Fibroblast of skin of right quadriceps (primary cell): ENCODE data around the gene CDO1.
"Not testable (repeated sequence)": the region's sequence is repeated elsewhere in the genome, so short reads cannot be mapped to it uniquely, and the experiment has no call there.

ENCODE experiments used
- DNase-seq: peaks from one replicate; pipeline ENCODE4 v3.0.0-alpha.2; 2013

Gene CDO1

GRCh38 chr5:115825948-115826347 lies 9.5 kb upstream of the CDO1 start:
- no peak for DNase-seq

GRCh38 chr5:115824983-115825382 lies 8.5 kb upstream of the CDO1 start:
- DNase-seq = not testable (repeated sequence)

DNA sequence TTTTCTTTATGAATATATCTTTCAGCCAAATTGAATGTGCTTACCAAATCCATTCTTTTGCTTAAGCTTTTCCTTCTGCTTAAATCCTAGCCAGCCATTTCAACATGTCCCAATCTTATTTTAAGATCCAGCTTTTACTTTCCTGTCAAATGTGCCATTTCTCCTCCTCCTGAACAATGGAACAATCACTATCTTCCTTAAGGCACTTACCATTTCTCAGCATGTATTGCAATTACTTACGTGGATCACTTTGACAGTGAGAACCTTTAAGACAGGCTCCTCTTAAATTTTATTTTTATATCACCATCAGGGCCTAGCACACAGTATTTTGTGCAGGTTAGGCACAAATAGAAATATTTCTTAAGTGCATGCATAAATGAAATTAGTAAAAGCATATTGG lies 4.4 kb upstream of the CDO1 start:
- DNase-seq = no peak

DNA sequence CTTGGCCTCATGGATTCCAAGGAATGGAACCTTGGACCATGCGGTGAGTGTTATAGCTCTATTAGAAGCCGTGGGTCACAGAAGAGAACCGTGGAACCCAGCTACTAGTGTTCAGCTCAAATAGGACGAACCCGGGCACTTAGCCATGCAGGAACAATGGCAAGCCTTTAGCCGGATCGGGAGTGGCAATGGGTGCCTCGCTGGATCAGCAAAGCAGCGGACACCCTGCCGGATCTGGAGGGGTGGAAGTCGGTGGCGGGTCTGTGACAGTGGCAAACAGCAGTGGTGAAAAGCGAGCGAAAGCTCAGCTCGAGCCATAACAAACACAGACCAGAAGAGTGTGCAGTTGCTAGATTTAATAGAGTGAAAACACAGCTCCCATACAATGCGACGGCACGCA lies 2.4 kb upstream of the CDO1 start:
- DNase-seq = no peak

- no peak for DNase-seq
These were observed 927 bp upstream of the CDO1 start for GRCh38 chr5:115817386-115817785.

DNA sequence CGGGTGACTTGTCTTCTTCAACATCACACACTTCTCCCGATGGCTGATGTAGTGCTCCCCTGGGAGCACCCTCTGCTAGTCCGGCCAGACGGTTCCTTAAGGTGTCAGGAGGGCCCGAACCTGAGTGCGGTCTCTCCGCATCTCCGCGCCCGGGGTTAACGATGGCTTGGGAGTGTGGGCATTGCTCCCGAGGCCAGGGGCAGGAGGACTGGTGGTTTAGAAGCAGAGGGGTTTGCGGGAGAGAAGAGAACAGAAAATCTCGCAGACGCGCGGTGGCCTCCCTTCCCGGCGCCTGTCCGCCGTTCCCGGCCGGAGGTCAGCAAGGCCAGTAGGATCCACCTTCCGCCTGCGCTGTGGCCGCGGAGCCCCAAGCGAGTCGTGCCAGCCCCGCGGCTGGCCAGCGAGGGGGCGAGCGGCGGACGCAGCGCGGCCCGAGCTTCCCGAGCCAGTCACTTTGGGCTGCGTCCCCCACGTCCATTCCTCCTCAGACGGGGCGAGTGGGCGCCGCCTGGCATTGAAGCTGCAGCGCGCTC lies 700 bp downstream of the CDO1 start:
- no peak for DNase-seq

DNA sequence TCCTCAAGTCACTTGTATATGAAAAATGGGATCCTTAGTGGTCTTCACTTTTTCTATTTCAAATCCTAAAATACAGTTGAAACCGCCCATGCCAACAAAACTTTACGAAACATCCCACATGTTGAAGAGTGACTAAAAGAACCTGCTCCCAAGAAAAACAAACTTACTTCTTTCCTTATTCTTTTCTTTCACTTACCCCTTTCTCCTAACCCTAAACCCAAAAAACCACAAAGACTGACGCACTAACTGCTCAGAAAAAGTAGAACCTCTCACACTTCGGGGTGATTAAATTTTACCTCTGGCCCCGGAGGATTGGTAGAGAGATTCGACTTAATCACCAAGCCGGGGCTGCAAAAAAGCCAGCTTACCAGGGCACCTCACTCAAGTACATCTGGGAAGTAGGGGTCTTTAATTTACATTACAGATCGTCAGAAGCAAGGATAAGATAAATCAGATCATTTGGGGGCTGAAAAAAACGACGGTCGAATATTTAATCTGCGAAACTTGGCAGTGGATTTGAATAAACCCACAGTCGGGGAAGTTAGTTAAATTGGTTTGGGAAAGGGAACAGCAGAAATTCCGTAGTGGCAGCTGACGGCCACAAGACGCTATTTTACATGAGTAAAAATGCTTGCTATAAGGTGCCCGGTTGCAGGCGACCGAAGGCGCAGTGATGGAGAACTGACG lies 1.3 kb downstream of the CDO1 start:
- DNase-seq = no peak

DNA sequence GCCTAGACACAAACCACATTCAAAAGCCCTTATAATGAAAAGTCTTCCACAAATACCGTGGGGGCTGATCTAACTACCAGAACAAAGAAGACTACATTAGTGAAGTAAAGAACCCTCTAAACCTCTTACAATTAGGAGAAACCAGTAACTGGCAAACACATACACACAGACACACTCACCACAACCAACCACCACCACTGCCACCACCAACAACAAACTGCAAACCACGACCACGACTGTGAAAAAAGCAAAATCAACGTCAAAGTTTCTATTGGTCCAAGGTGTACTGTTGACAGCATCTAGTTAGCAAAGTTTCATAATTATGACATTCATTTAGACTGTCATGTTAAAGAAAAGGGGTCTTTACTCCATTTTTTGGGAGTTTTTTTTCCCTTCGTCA lies 2.7 kb downstream of the CDO1 start:
- DNase-seq = no peak

- no peak for DNase-seq
These were observed 4.1 kb downstream of the CDO1 start for GRCh38 chr5:115812372-115812771.

DNA sequence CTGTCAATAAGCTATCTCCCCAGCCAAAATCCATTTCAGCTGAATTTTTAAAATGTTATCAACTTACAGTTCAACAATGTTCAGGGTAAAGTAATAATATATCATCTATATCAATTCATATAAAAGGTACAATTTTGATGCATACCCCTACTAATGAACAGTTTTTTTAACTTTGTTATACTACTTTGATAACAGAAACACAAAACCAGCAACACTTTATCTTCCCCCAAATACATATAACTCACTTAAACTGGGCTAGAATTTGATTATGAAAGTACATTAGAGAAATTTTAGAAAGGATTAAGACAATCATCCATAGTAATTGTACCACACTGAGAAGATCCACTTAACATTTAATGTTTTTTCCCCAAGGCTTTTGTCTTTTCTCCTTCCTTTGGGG lies 5.1 kb downstream of the CDO1 start:
- DNase-seq = no peak

DNA sequence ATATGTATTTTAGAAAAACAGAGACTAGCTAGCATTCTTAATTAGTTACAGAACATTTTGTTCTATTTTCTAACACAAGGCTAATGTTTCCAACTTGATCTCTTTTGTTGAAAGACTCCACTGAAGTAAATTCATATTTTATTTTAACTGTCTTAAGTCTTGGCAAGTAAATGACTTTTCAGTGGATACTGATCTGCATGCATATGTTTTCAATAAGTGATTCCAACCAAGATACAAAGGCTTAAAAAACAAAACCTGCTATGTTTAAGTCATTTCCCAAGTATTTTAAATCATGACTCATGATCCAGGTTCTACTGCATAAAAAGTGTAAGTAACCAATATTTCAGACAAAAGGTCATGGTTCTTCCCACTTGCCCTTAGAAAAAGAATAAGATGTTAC lies 5.7 kb downstream of the CDO1 start:
- peak; percentile 81 for DNase-seq

GRCh38 chr5:115809946-115810345 lies 6.5 kb downstream of the CDO1 start:
- DNase-seq = no peak

- not testable (repeated sequence) for DNase-seq
These were observed 8.4 kb downstream of the CDO1 start for GRCh38 chr5:115808066-115808465.

GRCh38 chr5:115807654-115808052 lies 8.8 kb downstream of the CDO1 start:
- no peak for DNase-seq

- no peak for DNase-seq
These were observed 9.3 kb downstream of the CDO1 start for GRCh38 chr5:115806986-115807653.

GRCh38 chr5:115801984-115802383 lies 14.5 kb downstream of the CDO1 start:
- no peak for DNase-seq

DNA sequence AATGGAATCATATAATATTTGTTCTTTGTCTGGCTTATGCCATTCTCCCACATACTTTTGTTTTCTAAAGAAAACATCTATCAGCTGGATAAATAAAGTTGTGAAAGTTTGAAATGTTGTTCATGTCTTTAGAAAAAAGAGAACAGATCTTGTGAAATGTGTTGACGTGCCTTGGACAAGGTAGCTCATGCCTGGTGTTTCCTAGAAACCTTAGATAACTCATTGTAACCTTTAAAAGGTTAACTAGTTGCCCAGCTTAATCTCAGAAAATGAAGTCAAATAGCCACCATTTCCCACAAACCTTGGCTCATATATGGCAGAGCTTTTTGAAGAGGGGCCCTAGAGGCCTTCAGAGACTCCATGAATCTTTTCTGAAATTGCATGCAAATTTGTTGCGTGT lies 15.3 kb downstream of the CDO1 start:
- no peak for DNase-seq

DNA sequence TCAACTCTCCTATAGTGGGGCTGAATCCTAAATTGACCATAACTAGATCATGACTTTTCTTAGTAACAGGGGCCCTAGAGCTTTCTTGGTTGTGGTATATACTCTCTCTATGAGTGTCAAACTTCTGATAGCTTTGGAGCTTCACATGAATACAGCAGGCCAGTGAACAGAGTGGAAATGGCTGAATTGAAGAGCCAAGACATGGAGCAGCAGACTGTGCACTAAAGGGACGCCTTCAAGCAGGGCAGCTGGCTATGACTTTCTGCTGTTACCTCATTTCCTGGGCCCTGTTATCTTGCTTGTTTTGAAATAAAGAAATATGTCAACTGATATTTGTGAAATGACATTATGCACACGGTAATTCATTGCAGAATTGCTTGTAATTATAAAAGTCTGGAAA lies 16.4 kb downstream of the CDO1 start:
- DNase-seq = no peak

GRCh38 chr5:115798252-115798651 lies 18.2 kb downstream of the CDO1 start:
- DNase-seq = no peak

- DNase-seq = no peak
These were observed 19.8 kb downstream of the CDO1 start for GRCh38 chr5:115796656-115797055.

GRCh38 chr5:115795700-115796099 lies 20.8 kb downstream of the CDO1 start:
- no peak for DNase-seq

DNA sequence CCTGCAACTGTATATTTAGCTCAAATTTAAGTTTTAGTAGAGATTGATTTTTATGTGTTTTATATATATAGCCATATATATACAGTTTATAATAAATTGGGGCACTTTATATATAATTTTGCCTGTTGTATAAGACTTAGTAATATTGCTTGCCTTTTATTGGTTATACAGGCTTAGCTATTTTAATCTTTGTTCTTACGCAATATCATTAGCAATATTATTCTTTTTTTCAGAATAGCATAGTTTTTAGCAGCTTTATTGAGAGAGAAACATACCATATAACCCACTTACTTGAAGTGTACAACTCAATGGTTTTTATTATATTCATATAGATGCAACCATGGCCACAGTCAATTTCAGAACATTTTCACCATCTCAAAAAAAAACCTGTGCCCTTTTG lies 28.0 kb downstream of the CDO1 start:
- DNase-seq = no peak

DNA sequence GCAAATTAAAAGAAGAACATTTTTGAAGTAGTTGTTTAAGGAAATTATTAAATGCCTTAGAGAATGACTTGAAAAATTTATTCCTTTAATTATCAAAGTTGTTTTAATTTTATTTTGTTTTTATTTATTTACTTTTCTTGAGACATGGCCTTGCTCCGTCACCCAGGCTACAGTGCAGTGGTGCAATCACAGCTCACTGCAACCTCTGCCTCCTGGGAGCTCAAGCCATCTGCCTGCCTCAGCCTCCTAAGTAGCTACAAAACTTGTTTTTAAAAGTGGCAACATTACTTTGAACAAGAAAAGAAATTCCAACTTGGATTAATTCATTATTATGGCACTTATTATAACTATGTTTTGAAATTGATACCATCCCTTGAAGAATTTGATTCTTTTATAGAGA lies 29.0 kb downstream of the CDO1 start:
- DNase-seq = no peak

GRCh38 chr5:115785381-115786065 lies 30.9 kb downstream of the CDO1 start:
- DNase-seq = no peak
